ENCODE results near the gene SMIM7. TPM values are rescaled to one million over a fixed set of nuclear protein-coding genes. Genes with fewer than 3 reads are reported as not detected.
"Not testable (repeated sequence)": the region's sequence is repeated elsewhere in the genome, so short reads cannot be mapped to it uniquely, and the experiment has no call there.

Gene SMIM7
- total RNA-seq, 1 donor from 2014 or later: 131 TPM

GRCh38 chr19:16671652-16672274 lies 11.8 kb upstream of the SMIM7 start:
- H3K4me3 ChIP-seq (ENCODE audit: low read depth, low read length): no peak overlapping the region
- no peak for DNase-seq (ENCODE audit: low read depth)
- TF ChIP-seq CTCF (conservative IDR thresholded peaks at IDR 0.05; ENCODE audit: low read depth, low read length): no peak

GRCh38 chr19:16670291-16670690 lies 10.3 kb upstream of the SMIM7 start:
- TF ChIP-seq CTCF (conservative IDR thresholded peaks at IDR 0.05; ENCODE audit: low read depth, low read length): no peak
- no peak for DNase-seq (ENCODE audit: low read depth)

GRCh38 chr19:16668702-16669101 lies 8.8 kb upstream of the SMIM7 start:
- not testable (repeated sequence) for H3K4me3 ChIP-seq (ENCODE audit: low read depth, low read length); DNase-seq (ENCODE audit: low read depth)

More at GRCh38 chr19:16670291-16670690, 10.3 kb upstream of the SMIM7 start:
- H3K4me3 ChIP-seq (ENCODE audit: low read depth, low read length): no peak overlapping the region

GRCh38 chr19:16668176-16668575 lies 8.2 kb upstream of the SMIM7 start:
- no peak overlapping the region for H3K4me3 ChIP-seq (ENCODE audit: low read depth, low read length)
- no peak for TF ChIP-seq CTCF (conservative IDR thresholded peaks at IDR 0.05; ENCODE audit: low read depth, low read length)
- DNase-seq (ENCODE audit: low read depth): no peak

GRCh38 chr19:16661480-16662034 lies 1.6 kb upstream of the SMIM7 start:
- no peak for DNase-seq (ENCODE audit: low read depth)
- TF ChIP-seq CTCF (conservative IDR thresholded peaks at IDR 0.05; ENCODE audit: low read depth, low read length): no peak
- peak overlapping the region; percentile 98 for H3K4me3 ChIP-seq (ENCODE audit: low read depth, low read length)

- H3K4me3 ChIP-seq (ENCODE audit: low read depth, low read length): peak within 1 kb of the TSS; percentile 98
- TF ChIP-seq CTCF (conservative IDR thresholded peaks at IDR 0.05; ENCODE audit: low read depth, low read length): no peak
- no peak for DNase-seq (ENCODE audit: low read depth)
Observed at GRCh38 chr19:16660763-16661479, 977 bp upstream of the SMIM7 start, which contains the start of gene TMEM38A. Gene TMEM38A, plus strand, starts transcription at chr19:16661139. Its CDS starts 79 bp downstream, at chr19:16661218.

GRCh38 chr19:16659464-16659831 lies 496 bp downstream of the SMIM7 start:
- TF ChIP-seq CTCF (conservative IDR thresholded peaks at IDR 0.05; ENCODE audit: low read depth, low read length): no peak
- no peak for DNase-seq (ENCODE audit: low read depth)
- peak overlapping the region; percentile 98 for H3K4me3 ChIP-seq (ENCODE audit: low read depth, low read length)

Data from epithelial cell of proximal tubule (primary cell).